Left lung (tissue), 10 donors: ENCODE data around the gene EGFR. TPM values are rescaled to one million over a fixed set of nuclear protein-coding genes. Genes with fewer than 3 reads are reported as not detected.
A peak's percentile ranks its signal among the peaks of the same experiment; 100 is the strongest.

ENCODE experiments used
- ATAC-seq: fragments of 200-7000 bp; cut with Tn5 transposase; one replicate; pipeline ENCODE4 v1.9.1; 2020; ENCODE audit warnings: moderate library complexity
- DNase-seq, 4 donors: peaks; one replicate each; pipeline ENCODE4 v3.0.0-alpha.2; 2013 to 2020
- H3K27ac ChIP-seq, 2 donors: fragments of 200-600 bp; sonication (generic) in 1 of 2; one replicate each; pipeline versions ENCODE4 v1.5.0 to v1.8.0; 2020 to 2021
- H3K27me3 ChIP-seq, 2 donors: fragments of 200-600 bp; sonication (generic) in 1 of 2; one replicate each; pipeline versions ENCODE4 v1.5.0 to v1.8.0; 2020 to 2021
- H3K36me3 ChIP-seq, 2 donors: fragments of 200-600 bp; sonication (generic) in 1 of 2; one replicate each; pipeline versions ENCODE4 v1.5.0 to v1.8.0; 2020 to 2021
- H3K4me1 ChIP-seq, 2 donors: fragments of 200-600 bp; one replicate each; pipeline ENCODE4 v1.8.0; 2021
- H3K4me3 ChIP-seq, 2 donors: fragments of 200-600 bp; sonication (generic) in 1 of 2; one replicate each; pipeline versions ENCODE4 v1.5.0 to v1.8.0; 2020 to 2021; ENCODE audit warnings: mild to moderate bottlenecking in 1 of 2
- H3K9me3 ChIP-seq, 2 donors: fragments of 200-600 bp; sonication (generic) in 1 of 2; one replicate each; pipeline versions ENCODE4 v1.5.0 to v1.8.0; 2020 to 2021
- intact Hi-C, 2 donors: fragments of 100-400 bp; cut with DNase I; formaldehyde crosslinking; loops; one replicate each; pipeline versions ENCODE4 v1.11.2 to v1.14.2; 2022
- polyA plus RNA-seq, 6 donors: library from polyadenylated mRNA; unstranded; fragments of 120-200 nt; gene quantifications; one replicate each; pipeline ENCODE4 v1.2.1, GENCODE V29; 2013; ENCODE audit not compliant: insufficient read length in 6 of 6
- total RNA-seq, 2 donors: library from RNA; stranded (reverse); fragmentation: NEBNext Ultra II Directional; extraction: Animal tissue kit (Norgen Biotek cat#: 25700); gene quantifications; one replicate each; pipeline ENCODE4 v1.2.1, GENCODE V29; 2021
- TF ChIP-seq, protein P1 (sequence below), 2 donors: fragments of 200-600 bp; sonication (generic) in 1 of 2; IDR thresholded peaks; one replicate each; pipeline versions ENCODE4 v1.5.0 to v1.8.0; 2021; ENCODE audit warnings: antibody characterized with exemption in 2 of 2
- donor health status: DM: no; HTN: yes; CAD: no.
- donor health status: DM: no; HTN: no; CAD: no.

Gene EGFR
- total and polyA plus RNA-seq, 8 donors, result 48.7 to 79.3 (median 54.1) TPM

DNA sequence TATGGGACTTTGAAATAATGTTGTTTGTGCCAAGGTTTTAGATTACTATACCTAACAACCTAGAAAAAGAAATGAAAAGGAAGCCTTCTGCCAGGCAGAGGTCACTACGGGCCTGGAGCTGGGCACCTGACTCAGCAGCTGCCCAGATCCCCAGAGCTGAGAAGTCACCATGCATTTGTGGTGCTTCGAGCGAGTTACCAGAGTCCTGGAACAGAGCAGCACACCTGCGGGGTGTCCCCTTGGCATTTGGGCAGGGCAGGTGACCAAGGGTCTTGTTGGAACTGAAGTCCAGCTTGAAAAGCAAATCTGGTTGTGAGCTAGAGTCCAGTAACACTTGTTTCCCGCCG is 25.5 kb downstream of the EGFR start:
- no peaks in the 10 kb centered on the region for H3K27me3 ChIP-seq
- no peak overlapping the region for H3K4me3 ChIP-seq
- intact Hi-C loops, result no loop called here
- ATAC-seq, result no peak
- TF ChIP-seq, protein P1, sequence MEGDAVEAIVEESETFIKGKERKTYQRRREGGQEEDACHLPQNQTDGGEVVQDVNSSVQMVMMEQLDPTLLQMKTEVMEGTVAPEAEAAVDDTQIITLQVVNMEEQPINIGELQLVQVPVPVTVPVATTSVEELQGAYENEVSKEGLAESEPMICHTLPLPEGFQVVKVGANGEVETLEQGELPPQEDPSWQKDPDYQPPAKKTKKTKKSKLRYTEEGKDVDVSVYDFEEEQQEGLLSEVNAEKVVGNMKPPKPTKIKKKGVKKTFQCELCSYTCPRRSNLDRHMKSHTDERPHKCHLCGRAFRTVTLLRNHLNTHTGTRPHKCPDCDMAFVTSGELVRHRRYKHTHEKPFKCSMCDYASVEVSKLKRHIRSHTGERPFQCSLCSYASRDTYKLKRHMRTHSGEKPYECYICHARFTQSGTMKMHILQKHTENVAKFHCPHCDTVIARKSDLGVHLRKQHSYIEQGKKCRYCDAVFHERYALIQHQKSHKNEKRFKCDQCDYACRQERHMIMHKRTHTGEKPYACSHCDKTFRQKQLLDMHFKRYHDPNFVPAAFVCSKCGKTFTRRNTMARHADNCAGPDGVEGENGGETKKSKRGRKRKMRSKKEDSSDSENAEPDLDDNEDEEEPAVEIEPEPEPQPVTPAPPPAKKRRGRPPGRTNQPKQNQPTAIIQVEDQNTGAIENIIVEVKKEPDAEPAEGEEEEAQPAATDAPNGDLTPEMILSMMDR (IDR thresholded peaks at IDR 0.05), result no peak
- H3K27ac ChIP-seq, result peak overlapping the region in 1 of 2 donors; percentile 45
- peaks cover 4 to 24% of the 10 kb centered on the region in 2 donors for H3K4me1 ChIP-seq
- no peaks in the 10 kb centered on the region for H3K36me3 ChIP-seq
- DNase-seq, result no peak
- H3K9me3 ChIP-seq, result no peaks in the 10 kb centered on the region

DNA sequence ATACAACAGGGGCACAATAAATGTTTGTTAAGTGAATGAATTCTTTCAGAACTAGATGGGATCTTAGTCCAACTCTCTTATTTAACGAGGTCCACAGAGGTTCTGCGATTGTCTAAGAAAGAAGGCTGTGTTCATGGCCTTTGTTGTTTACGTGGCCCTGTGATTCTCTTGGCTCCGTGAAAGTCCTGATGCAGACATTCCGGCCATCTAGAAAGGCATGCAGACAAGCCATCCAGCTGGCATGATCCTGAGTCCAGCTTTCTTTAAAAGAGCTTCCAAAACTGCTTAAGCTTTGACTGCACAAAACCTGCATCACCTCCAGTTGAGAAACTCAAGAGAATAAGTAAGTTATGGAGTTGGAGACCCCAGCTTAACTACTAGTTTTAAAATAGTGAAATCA is 26.0 kb downstream of the EGFR start:
- Histone ChIP-seq H3K27ac (no peak overlapping the region), H3K4me1 (peaks cover 4 to 24% of the 10 kb centered on the region in 2 donors), H3K9me3 (no peaks in the 10 kb centered on the region), H3K36me3 (no peaks in the 10 kb centered on the region), H3K4me3 (no peak overlapping the region), H3K27me3 (no peaks in the 10 kb centered on the region)
- intact Hi-C loops, result no loop called here
- ATAC-seq (no peak), DNase-seq (no peak)
- TF ChIP-seq, protein P1 (IDR thresholded peaks at IDR 0.05), result no peak

DNA sequence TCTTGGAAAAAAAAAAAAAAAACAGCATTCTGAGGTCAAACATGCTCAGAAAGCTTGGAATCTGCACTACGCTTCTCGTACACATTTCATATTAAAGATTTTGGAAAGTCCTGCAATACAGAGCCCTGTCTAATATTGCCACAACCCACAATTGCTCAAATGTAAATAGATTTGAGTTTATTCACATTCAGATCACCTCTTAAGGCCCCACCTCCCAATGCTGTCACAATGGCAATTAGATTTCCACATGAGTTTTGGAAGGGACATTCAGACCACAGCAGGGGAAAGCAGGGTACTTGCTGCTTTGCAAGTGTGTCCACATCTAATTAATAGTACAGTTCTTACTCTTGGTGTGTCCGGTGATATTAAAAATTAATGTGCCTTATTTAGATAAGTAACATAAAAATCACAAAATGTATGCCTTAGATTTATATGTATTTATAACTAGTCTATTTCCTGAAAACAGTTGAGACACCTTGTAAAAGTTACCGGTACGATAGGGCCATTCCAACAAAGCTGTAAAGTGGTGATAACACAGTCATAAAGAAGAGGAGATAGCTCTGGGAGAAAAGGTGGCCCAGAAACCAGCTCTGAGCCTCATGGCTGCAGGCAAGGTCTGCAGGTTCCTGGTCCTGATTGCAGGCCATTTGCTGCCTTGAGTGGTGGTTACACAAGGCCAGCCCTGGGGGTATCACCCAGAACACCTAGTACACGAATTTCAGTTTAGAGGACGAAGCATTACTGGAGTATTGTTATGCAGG is 27.9 kb downstream of the EGFR start:
- H3K4me3 ChIP-seq, result no peak overlapping the region
- TF ChIP-seq, protein P1 (IDR thresholded peaks at IDR 0.05), result no peak
- ATAC-seq (no peak), DNase-seq (no peak)
- no peak overlapping the region for H3K27ac ChIP-seq
- peaks cover 4 to 24% of the 10 kb centered on the region in 2 donors for H3K4me1 ChIP-seq
- intact Hi-C loops, result no loop called here
- no peaks in the 10 kb centered on the region for H3K27me3 ChIP-seq
- no peaks in the 10 kb centered on the region for H3K9me3 ChIP-seq
- no peaks in the 10 kb centered on the region for H3K36me3 ChIP-seq

DNA sequence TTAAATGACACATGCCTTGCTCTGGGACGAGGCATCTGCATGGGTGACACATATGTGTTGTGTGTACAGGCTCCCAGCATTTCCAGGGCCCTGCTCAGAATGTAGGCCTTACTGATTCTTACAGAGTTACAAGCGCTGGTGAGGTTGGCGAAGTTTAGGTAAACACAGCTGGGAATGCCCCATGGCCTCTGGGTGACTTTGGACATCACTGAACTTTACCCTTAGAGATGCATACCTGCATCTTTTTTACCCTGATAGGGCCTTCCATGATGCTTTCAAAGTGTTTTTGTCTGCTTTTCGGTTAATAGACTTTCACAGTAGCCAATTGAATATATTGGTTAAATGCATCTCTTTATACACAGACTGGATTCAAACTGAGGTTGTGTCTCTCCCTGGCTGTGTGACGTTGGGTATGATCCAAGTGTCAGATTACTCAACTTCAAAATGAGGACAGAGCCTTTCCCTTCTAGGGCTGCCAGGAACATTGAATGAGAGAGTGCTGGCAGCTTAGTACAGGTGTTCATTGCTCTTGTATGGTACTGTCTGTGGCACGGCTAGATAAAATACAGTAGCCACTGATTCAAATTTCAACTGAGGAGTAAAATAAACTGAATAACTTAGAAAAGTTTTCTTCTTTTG is 29.5 kb downstream of the EGFR start:
- Histone ChIP-seq H3K4me1 (peaks cover 4 to 24% of the 10 kb centered on the region in 2 donors), H3K27me3 (no peaks in the 10 kb centered on the region), H3K9me3 (no peaks in the 10 kb centered on the region), H3K4me3 (no peak overlapping the region), H3K27ac (no peak overlapping the region), H3K36me3 (no peaks in the 10 kb centered on the region)
- intact Hi-C loops, result no loop called here
- DNase-seq (no peak), ATAC-seq (peak; percentile 81)
- TF ChIP-seq, protein P1 (IDR thresholded peaks at IDR 0.05), result no peak

DNA sequence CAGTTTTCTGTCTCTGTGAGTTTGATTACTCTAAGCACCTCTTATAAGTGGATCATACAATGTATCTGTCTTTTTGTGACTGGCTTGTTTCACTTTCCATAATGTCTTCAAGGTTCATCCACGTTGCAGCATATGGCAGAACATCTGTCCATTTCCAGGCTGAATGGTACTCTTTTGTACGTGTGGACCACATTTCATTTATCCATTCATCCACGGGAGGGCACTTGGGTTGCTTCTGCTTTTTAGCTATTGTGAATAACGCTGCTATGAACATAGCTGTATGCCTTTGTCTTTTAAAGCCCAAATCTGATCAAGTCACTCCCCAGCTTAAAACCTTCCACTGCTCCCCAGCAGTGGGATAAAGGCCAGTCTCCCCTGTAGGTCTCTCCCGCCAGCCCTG is 31.5 kb downstream of the EGFR start:
- H3K27ac ChIP-seq, result no peak overlapping the region
- TF ChIP-seq, protein P1 (IDR thresholded peaks at IDR 0.05), result no peak
- no peaks in the 10 kb centered on the region for H3K9me3 ChIP-seq
- no peaks in the 10 kb centered on the region for H3K36me3 ChIP-seq
- ATAC-seq (no peak), DNase-seq (no peak)
- H3K4me1 ChIP-seq, result peaks cover 0 to 18% of the 10 kb centered on the region in 2 donors
- no peak overlapping the region for H3K4me3 ChIP-seq
- no peaks in the 10 kb centered on the region for H3K27me3 ChIP-seq
- intact Hi-C loops, result no loop called here
